A673 (cell line): Measurements from ENCODE around the gene NTRK1.

Experiments
- EZH2 ChIP-seq: fragments of 200-600 bp; sonication (generic); IDR thresholded peaks from 2 replicates; pipeline ENCODE4 v1.6.1; 2017; ENCODE audit warnings: borderline replicate concordance, low read depth, mild to moderate bottlenecking, mixed read lengths, antibody characterized with exemption, low read length; ENCODE audit not compliant: poor library complexity, severe bottlenecking
- TF ChIP-seq, protein P1 (sequence below): fragments of 300-800, 200-600 bp; sonication (generic); conservative IDR thresholded peaks from 2 replicates; pipeline ENCODE4 v1.5.1; 2017; ENCODE audit warnings: low read depth, mild to moderate bottlenecking, antibody characterized with exemption, low read length, moderate library complexity, mixed read lengths

DNA sequence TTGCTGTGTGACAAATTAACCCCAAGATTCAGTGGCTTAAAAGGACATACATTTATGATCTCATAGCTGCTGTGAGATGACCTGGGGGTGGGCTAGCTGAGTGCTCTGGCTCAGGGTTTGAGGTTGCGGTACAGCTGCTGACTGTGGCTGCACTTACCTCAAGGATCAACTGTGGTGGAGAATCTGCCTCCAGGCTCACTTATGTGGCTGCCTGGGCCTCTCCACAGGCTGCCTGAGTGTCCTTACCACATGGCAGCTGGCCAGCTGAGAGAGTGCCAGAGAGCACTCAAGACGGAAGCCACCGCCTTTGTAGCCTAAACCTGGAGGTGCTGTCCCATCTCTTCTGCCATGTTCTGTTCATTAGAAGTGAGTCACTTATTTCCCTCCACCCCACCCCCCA, 65.5 kb downstream of the NTRK1 start:
- TF ChIP-seq, protein P1, sequence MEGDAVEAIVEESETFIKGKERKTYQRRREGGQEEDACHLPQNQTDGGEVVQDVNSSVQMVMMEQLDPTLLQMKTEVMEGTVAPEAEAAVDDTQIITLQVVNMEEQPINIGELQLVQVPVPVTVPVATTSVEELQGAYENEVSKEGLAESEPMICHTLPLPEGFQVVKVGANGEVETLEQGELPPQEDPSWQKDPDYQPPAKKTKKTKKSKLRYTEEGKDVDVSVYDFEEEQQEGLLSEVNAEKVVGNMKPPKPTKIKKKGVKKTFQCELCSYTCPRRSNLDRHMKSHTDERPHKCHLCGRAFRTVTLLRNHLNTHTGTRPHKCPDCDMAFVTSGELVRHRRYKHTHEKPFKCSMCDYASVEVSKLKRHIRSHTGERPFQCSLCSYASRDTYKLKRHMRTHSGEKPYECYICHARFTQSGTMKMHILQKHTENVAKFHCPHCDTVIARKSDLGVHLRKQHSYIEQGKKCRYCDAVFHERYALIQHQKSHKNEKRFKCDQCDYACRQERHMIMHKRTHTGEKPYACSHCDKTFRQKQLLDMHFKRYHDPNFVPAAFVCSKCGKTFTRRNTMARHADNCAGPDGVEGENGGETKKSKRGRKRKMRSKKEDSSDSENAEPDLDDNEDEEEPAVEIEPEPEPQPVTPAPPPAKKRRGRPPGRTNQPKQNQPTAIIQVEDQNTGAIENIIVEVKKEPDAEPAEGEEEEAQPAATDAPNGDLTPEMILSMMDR: no peak
- TF ChIP-seq EZH2: no peak
